ENCODE results near the gene ACP7.

GRCh38 chr19:39119830-39120229, 35.7 kb downstream of the ACP7 start:
- TF ChIP-seq, protein P1, sequence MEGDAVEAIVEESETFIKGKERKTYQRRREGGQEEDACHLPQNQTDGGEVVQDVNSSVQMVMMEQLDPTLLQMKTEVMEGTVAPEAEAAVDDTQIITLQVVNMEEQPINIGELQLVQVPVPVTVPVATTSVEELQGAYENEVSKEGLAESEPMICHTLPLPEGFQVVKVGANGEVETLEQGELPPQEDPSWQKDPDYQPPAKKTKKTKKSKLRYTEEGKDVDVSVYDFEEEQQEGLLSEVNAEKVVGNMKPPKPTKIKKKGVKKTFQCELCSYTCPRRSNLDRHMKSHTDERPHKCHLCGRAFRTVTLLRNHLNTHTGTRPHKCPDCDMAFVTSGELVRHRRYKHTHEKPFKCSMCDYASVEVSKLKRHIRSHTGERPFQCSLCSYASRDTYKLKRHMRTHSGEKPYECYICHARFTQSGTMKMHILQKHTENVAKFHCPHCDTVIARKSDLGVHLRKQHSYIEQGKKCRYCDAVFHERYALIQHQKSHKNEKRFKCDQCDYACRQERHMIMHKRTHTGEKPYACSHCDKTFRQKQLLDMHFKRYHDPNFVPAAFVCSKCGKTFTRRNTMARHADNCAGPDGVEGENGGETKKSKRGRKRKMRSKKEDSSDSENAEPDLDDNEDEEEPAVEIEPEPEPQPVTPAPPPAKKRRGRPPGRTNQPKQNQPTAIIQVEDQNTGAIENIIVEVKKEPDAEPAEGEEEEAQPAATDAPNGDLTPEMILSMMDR (IDR thresholded peaks at IDR 0.05) = no peak
- no peak for TF ChIP-seq POLR2A (IDR thresholded peaks at IDR 0.05)
